Measurements from ENCODE around the gene PRKCA. TPM values are rescaled to one million over a fixed set of nuclear protein-coding genes. Genes with fewer than 3 reads are reported as not detected.
A peak's percentile ranks its signal among the peaks of the same experiment; 100 is the strongest.

PRKCA gene
- total RNA-seq, 1 donor from 2014 or later: 2.2 TPM

DNA sequence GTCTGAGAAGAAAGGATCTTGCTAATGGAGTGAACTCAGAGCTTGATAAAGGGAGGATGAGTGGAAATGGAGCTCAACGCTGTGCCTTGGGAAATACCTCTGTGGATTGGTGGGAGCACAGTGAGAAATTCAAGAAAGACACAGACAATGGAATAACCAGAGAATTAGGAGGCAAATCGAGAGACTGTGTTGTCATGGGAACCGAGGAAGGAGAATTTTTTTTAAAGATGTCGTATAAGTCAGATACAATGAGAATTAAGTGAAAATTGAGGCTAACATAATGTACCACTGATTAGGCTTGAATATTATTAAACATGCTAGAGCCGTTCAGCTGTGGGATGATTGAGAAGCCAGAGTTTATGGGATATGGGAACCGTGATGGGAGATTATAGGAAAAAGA lies 134.2 kb downstream of the PRKCA start:
- TF ChIP-seq, protein P1, sequence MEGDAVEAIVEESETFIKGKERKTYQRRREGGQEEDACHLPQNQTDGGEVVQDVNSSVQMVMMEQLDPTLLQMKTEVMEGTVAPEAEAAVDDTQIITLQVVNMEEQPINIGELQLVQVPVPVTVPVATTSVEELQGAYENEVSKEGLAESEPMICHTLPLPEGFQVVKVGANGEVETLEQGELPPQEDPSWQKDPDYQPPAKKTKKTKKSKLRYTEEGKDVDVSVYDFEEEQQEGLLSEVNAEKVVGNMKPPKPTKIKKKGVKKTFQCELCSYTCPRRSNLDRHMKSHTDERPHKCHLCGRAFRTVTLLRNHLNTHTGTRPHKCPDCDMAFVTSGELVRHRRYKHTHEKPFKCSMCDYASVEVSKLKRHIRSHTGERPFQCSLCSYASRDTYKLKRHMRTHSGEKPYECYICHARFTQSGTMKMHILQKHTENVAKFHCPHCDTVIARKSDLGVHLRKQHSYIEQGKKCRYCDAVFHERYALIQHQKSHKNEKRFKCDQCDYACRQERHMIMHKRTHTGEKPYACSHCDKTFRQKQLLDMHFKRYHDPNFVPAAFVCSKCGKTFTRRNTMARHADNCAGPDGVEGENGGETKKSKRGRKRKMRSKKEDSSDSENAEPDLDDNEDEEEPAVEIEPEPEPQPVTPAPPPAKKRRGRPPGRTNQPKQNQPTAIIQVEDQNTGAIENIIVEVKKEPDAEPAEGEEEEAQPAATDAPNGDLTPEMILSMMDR (IDR thresholded peaks at IDR 0.05): no peak
- H3K4me1 Mint-ChIP-seq: peaks cover 15% of the 10 kb centered on the region

DNA sequence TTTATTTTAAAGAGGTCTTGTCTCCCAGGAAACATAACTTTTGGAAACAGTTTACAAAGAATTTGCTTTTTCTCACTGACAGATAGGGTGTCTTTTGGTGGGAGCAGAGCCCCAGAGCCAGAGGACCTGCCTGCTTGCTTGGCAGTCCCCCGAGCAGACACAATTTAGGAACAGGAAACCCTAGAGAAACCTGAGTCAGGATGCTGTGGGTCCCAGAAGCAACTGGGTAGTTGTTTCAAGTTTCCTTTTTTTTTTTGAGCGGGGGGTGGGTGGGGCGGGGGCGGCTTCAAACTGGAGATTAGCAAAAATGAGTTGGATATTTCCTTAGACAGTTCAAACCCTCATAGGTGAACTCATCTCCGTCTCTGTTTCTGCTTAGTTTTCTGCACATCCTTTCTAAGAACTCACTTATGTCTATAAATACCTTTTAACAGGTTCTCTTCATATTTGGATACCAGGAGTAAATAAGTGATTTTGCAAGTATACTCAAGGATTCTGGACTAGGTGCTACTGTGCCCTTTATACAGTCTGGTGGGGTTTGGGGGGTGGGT lies 135.1 kb downstream of the PRKCA start:
- no peak for DNase-seq
- TF ChIP-seq, protein P1 (IDR thresholded peaks at IDR 0.05): no peak
- intact Hi-C loops (cut with micrococcal nuclease): no loop called here
- Mint-ChIP-seq H3K9me3 (peaks cover 4% of the 10 kb centered on the region), H3K27me3 (no peaks in the 10 kb centered on the region), H3K4me1 (peaks cover 25% of the 10 kb centered on the region), H3K4me3 (no peak overlapping the region), H3K27ac (no peak overlapping the region), H3K36me3 (ENCODE audit: low read depth) (no peaks in the 10 kb centered on the region)
- no peak for ATAC-seq (ENCODE audit: low read depth)
- POLR2A ChIA-PET: no interaction called here
- CTCF ChIA-PET: no interaction called here

More for the DNA sequence above, 134.2 kb downstream of the PRKCA start:
- DNase-seq (no peak), ATAC-seq (ENCODE audit: low read depth) (no peak)
- intact Hi-C loops (cut with micrococcal nuclease): no loop called here
- CTCF ChIA-PET: no interaction called here
- POLR2A ChIA-PET: no interaction called here
- no peak overlapping the region for H3K4me3 Mint-ChIP-seq
- H3K27ac Mint-ChIP-seq: no peak overlapping the region
- H3K9me3 Mint-ChIP-seq: peaks cover 4% of the 10 kb centered on the region
- H3K27me3 Mint-ChIP-seq: no peaks in the 10 kb centered on the region
- H3K36me3 Mint-ChIP-seq (ENCODE audit: low read depth): no peaks in the 10 kb centered on the region

DNA sequence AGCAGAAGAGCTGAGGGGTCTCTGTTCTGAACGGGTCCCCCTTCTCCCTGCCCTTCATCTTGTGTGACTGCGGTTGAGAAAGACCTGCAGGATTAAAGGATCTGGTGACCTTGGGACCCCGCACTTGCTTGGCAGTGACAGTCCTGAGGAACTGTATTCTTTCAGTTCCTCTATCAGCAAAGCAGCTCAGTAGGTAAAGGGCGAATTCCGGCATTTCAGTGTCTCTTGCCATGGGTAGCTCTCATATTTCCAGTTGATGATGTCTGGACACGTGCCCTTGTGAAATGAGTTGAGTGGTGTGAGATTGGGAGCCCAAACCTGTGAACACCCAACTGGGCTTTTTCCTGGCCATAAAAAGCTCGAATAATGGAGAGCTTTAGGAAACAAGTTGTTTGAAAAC lies 135.7 kb downstream of the PRKCA start:
- TF ChIP-seq, protein P1 (IDR thresholded peaks at IDR 0.05): no peak
- H3K27ac Mint-ChIP-seq: no peak overlapping the region
- CTCF ChIA-PET: no interaction called here
- no peak overlapping the region for H3K4me3 Mint-ChIP-seq
- H3K27me3 Mint-ChIP-seq: no peaks in the 10 kb centered on the region
- peaks cover 30% of the 10 kb centered on the region for H3K4me1 Mint-ChIP-seq
- intact Hi-C loops (cut with micrococcal nuclease): no loop called here
- POLR2A ChIA-PET: no interaction called here
- peaks cover 4% of the 10 kb centered on the region for H3K9me3 Mint-ChIP-seq
- DNase-seq (no peak), ATAC-seq (ENCODE audit: low read depth) (no peak)
- no peaks in the 10 kb centered on the region for H3K36me3 Mint-ChIP-seq (ENCODE audit: low read depth)

DNA sequence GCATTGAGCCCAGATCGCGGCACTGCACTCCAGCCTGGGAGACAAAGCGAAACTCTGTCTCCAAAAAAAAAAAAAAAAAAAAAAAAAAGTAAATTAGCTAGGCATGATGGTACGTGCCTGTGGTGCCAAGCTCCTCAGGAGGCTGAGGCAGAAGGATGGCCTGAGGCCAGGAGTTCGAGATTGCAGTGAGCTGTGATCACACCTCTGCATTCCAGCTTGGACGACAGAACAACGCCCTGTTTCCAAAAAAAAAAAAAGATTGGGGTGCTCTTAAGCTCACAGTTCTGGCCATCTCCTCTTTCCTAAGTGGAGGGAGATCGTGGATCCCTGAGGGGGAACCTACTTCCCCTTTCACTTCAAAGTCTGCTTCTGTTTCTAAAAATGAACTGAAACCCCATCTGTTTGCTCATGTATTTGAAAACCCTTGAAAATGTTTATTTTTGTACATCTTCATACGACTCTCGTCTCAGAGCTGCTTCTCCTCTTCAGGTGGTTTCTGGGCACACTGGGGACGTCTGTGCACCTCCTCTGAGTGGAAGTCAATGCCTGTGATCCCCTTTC lies 138.8 kb downstream of the PRKCA start:
- peaks cover 47% of the 10 kb centered on the region for H3K4me1 Mint-ChIP-seq
- peak overlapping the region; percentile 69 for H3K27ac Mint-ChIP-seq
- H3K27me3 Mint-ChIP-seq: no peaks in the 10 kb centered on the region
- no peaks in the 10 kb centered on the region for H3K36me3 Mint-ChIP-seq (ENCODE audit: low read depth)
- H3K4me3 Mint-ChIP-seq: peak overlapping the region; percentile 70
- ChIA-PET CTCF (no interaction called here), POLR2A (interaction anchor here (0.7 to 1.1 kb wide), 3 partner anchors 9 to 140 kb away, joined by 3 to 4 read pairs (median 3); no protein-coding TSS in a partner anchor)
- intact Hi-C loops (cut with micrococcal nuclease): loop anchor here (10.0 kb wide), 1 partner anchor 246 kb away; the partner anchor contains the start of gene CEP112
- H3K9me3 Mint-ChIP-seq: peaks cover 4% of the 10 kb centered on the region
- DNase-seq (no peak), ATAC-seq (ENCODE audit: low read depth) (peak; percentile 85)
- TF ChIP-seq, protein P1 (IDR thresholded peaks at IDR 0.05): no peak

DNA sequence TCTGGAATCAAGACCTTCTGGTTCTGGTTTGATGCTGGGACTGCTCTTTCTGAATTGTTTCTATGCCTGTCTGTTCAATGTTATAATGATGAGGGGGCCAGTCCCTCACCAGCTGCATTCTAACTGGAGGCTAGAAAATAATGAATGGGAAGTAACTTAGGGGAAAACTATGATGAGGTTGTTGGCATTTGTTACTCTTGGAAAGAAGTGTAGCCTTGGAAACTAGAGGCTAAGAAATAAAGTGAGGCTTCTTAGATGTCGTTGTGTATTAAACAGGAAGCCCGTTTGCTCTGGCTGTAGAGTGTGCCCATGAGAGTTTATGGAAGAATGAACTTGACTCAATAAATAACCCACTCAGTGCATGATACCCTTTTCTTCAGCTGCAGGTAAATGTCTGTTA lies 140.8 kb downstream of the PRKCA start:
- H3K27ac Mint-ChIP-seq: no peak overlapping the region
- intact Hi-C loops (cut with micrococcal nuclease): loop anchor here (10.0 kb wide), 1 partner anchor 248 kb away; the partner anchor contains the start of gene CEP112
- TF ChIP-seq, protein P1 (IDR thresholded peaks at IDR 0.05): no peak
- DNase-seq (no peak), ATAC-seq (ENCODE audit: low read depth) (no peak)
- POLR2A ChIA-PET: no interaction called here
- H3K36me3 Mint-ChIP-seq (ENCODE audit: low read depth): no peaks in the 10 kb centered on the region
- CTCF ChIA-PET: no interaction called here
- peaks cover 4% of the 10 kb centered on the region for H3K9me3 Mint-ChIP-seq
- no peaks in the 10 kb centered on the region for H3K27me3 Mint-ChIP-seq
- no peak overlapping the region for H3K4me3 Mint-ChIP-seq
- peaks cover 43% of the 10 kb centered on the region for H3K4me1 Mint-ChIP-seq
